Tibial nerve (tissue), 4 donors: ENCODE results near the gene TM9SF4. TPM values are rescaled to one million over a fixed set of nuclear protein-coding genes. Genes with fewer than 3 reads are reported as not detected.
A peak's percentile ranks its signal among the peaks of the same experiment; 100 is the strongest.

Source experiments
- DNase-seq, 2 donors: peaks; one replicate each; pipeline ENCODE4 v3.0.0-alpha.2; 2019; ENCODE audit warnings: low spot score in 2 of 2
- H3K27ac ChIP-seq, 4 donors: fragments of 200-600 bp; sonication (generic) in 3 of 4; one replicate each; pipeline ENCODE4 v1.5.1; 2017 to 2019; ENCODE audit warnings: mild to moderate bottlenecking in 1 of 4
- H3K27me3 ChIP-seq, 2 donors: fragments of 200-600 bp; sonication (generic) in 1 of 2; one replicate each; pipeline versions ENCODE4 v1.5.1 to v1.6.0; 2017 to 2019
- H3K36me3 ChIP-seq, 3 donors: fragments of 200-600 bp; sonication (generic); one replicate each; pipeline ENCODE4 v1.5.1; 2018 to 2019
- H3K4me1 ChIP-seq, 4 donors: fragments of 200-600 bp; sonication (generic) in 3 of 4; one replicate each; pipeline ENCODE4 v1.5.1; 2017 to 2019
- H3K4me3 ChIP-seq, 4 donors: fragments of 200-600 bp; sonication (generic) in 3 of 4; one replicate each; pipeline ENCODE4 v1.5.1; 2017 to 2019; ENCODE audit warnings: mild to moderate bottlenecking in 1 of 4, moderate library complexity in 1 of 4
- H3K9me3 ChIP-seq, 4 donors: fragments of 200-600 bp; sonication (generic) in 3 of 4; one replicate each; pipeline ENCODE4 v1.5.1; 2017 to 2019
- EP300 ChIP-seq, 2 donors: sonication (generic); formaldehyde crosslinking; IDR thresholded peaks; one replicate each; pipeline ENCODE4 v1.6.1; 2017; ENCODE audit warnings: antibody characterized with exemption in 2 of 2, mild to moderate bottlenecking in 1 of 2
- POLR2A ChIP-seq, 2 donors: fragments of 450-650 bp; IDR thresholded peaks; one replicate each; pipeline ENCODE4 v1.6.1; 2017; ENCODE audit warnings: antibody characterized with exemption in 2 of 2, mild to moderate bottlenecking in 2 of 2, moderate library complexity in 2 of 2
- WGBS, 2 donors: methylation state at CpG; one replicate each; pipeline ENCODE4 v1.1.5; 2018; 5-methylcytosine and 5-hydroxymethylcytosine counted together
- total RNA-seq, 4 donors: library from RNA; depleted of rRNA; stranded (reverse); fragments of >200 nt; gene quantifications; one replicate each; pipeline ENCODE4 v1.1.0, GENCODE V29; 2016
- TF ChIP-seq, protein P1 (sequence below), 5 experiments: fragments of 200-600 bp in 3 of 5; fragments of 450-650 bp in 2 of 5; sonication (generic) in 3 of 5; IDR thresholded peaks; one replicate each; pipeline ENCODE4 v1.5.1; 2016 to 2019; ENCODE audit warnings: antibody characterized with exemption in 5 of 5, mild to moderate bottlenecking in 3 of 5, moderate library complexity in 2 of 5

TM9SF4 gene
- total RNA-seq, 4 donors from 2014 or later, result 23.1 to 40.5 (median 28.8) TPM

DNA sequence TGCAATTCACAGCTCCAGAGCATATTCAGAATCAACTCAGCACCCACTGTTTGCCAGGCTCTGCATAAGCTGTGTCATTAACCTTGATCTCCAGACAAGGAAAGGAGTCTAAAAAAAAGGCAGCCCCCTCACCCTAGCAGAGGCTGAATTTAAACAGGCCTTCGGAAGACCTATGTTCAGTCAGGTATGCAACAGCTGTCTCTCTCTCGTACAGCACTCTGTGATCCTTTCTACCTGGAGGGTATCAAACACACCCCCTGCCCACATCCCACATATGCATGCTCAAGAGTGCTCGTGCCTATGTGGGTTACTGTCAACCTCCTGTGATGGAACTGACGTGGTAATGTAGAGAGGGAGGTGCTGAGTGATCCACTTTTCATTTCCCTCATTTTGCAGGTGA lies 89.5 kb downstream of the TM9SF4 start:
- DNase-seq, result no peak
- H3K4me1 ChIP-seq, result peaks cover 0 to 18% (median 8%) of the 10 kb centered on the region in 4 donors
- peaks cover 3 to 77% (median 45%) of the 10 kb centered on the region in 3 donors for H3K36me3 ChIP-seq
- H3K4me3 ChIP-seq, result no peak overlapping the region
- no peaks in the 10 kb centered on the region for H3K27me3 ChIP-seq
- H3K27ac ChIP-seq, result no peak overlapping the region
- no peaks in the 10 kb centered on the region for H3K9me3 ChIP-seq
- 80 to 84% methylated on average over 4 of the region's 4 CpGs for WGBS, 2 donors
- TF ChIP-seq, protein P1, sequence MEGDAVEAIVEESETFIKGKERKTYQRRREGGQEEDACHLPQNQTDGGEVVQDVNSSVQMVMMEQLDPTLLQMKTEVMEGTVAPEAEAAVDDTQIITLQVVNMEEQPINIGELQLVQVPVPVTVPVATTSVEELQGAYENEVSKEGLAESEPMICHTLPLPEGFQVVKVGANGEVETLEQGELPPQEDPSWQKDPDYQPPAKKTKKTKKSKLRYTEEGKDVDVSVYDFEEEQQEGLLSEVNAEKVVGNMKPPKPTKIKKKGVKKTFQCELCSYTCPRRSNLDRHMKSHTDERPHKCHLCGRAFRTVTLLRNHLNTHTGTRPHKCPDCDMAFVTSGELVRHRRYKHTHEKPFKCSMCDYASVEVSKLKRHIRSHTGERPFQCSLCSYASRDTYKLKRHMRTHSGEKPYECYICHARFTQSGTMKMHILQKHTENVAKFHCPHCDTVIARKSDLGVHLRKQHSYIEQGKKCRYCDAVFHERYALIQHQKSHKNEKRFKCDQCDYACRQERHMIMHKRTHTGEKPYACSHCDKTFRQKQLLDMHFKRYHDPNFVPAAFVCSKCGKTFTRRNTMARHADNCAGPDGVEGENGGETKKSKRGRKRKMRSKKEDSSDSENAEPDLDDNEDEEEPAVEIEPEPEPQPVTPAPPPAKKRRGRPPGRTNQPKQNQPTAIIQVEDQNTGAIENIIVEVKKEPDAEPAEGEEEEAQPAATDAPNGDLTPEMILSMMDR (IDR thresholded peaks at IDR 0.05), result no peak
- TF ChIP-seq POLR2A (IDR thresholded peaks at IDR 0.05) (no peak), EP300 (IDR thresholded peaks at IDR 0.05) (no peak)

DNA sequence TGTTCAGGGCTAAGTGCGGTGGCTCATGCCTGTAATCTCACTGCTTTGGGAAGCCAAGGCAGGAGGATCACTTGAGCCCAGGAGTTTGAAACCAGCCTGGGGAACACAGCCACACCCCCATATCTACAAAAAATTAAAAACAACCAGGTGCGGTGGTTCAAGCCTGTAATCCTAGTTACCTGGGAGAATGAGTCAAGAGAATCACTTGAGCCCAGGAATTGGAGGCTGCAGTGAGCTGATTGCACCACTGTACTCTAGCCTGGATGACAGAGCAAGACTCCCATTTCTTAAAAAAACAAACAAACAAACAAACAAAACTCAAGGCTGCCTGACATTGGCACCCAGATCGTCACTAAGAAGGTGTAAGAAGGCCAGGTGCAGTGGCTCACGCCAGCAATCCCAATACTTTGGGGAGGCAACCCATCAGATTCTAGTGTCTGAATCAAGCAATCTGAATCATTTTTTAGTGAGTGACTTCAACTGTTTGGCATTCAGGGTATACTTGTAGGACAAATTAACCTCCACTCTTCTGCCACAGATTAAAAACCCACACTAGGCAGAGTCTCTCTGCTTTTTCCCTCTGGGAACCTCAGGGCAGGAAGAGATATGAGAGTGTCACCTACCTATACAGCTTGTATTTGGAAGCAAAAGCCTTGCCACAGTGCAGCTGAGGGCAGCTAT lies 91.9 kb downstream of the TM9SF4 start:
- no peaks in the 10 kb centered on the region for H3K9me3 ChIP-seq
- H3K4me3 ChIP-seq, result no peak overlapping the region
- no peak overlapping the region for H3K27ac ChIP-seq
- H3K4me1 ChIP-seq, result peaks cover 0 to 42% (median 29%) of the 10 kb centered on the region in 4 donors
- no peaks in the 10 kb centered on the region for H3K27me3 ChIP-seq
- TF ChIP-seq, protein P1 (IDR thresholded peaks at IDR 0.05), result no peak
- TF ChIP-seq POLR2A (IDR thresholded peaks at IDR 0.05) (no peak), EP300 (IDR thresholded peaks at IDR 0.05) (no peak)
- peaks cover 3 to 55% (median 33%) of the 10 kb centered on the region in 3 donors for H3K36me3 ChIP-seq
- 85 to 95% methylated on average over 4 of the region's 4 CpGs for WGBS, 2 donors
- no peak for DNase-seq

DNA sequence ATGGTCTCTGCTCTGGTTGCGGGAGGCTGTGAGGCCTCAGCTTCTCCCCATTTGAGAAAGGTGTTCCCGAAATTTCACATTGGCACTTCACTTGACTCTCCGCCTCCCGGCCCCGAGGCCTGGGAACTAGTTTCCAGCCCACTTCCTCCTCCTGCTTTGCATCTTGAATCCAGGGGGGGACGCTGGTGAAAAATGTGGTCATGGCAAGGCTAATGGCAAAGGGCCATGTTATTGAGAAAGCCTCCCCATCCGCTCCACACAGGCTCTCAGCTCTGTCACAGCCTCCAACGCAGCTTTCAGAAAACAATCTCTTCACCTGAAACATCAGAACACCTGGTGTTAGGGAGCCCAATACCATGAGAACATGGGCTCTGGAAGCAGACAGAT lies 92.5 kb downstream of the TM9SF4 start:
- H3K36me3 ChIP-seq, result peaks cover 3 to 50% (median 27%) of the 10 kb centered on the region in 3 donors
- no peaks in the 10 kb centered on the region for H3K27me3 ChIP-seq
- H3K27ac ChIP-seq, result peak overlapping the region in 1 of 4 donors; percentile 38
- WGBS, 2 donors, result 72 to 84% methylated on average over 8 of the region's 8 CpGs
- no peak for DNase-seq
- TF ChIP-seq EP300 (IDR thresholded peaks at IDR 0.05), result no peak
- TF ChIP-seq, protein P1 (IDR thresholded peaks at IDR 0.05), result no peak
- no peak for TF ChIP-seq POLR2A (IDR thresholded peaks at IDR 0.05)
- H3K4me3 ChIP-seq, result no peak overlapping the region
- H3K9me3 ChIP-seq, result no peaks in the 10 kb centered on the region
- H3K4me1 ChIP-seq, result peaks cover 0 to 48% (median 34%) of the 10 kb centered on the region in 4 donors

DNA sequence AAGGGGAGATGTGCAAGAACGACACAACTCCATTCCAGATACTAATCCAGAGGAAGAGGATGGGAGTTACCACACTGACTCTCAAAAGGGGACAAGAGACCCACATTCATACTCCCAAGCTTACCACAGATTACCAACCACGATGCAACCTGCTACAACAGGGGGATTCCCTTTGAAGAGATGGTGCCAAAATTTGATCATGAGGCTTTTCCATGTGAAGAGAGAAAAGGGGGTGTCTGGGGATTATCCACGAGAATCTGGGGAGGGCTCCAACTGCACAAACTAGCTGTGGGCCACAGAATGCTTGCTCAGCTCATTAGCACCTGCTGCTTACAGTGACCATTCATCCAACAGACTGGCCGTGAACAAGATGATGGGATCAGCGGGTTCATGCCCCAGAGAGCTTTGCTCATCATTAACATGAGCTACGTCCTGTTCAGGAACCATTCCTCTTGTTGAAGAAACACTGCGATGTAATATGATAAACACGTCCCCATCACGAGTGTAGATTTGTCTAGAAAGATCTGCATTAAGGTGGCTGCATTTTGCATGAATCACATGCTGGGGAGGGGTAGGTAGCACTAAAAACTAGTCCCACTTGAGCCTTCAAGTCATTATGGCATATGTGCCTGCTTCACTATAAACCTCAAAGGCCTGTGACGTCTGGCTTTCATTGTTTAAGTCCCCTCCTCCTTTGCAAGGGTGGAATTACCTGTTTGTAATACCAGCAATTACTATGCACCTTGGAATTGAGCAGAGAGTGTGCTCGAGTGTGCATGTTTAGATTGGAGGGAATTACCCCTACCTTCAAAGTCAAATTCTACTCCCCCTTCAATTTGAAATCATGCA lies 94.1 kb downstream of the TM9SF4 start:
- DNase-seq, result no peak
- TF ChIP-seq, protein P1 (IDR thresholded peaks at IDR 0.05), result no peak
- TF ChIP-seq EP300 (IDR thresholded peaks at IDR 0.05) (no peak), POLR2A (IDR thresholded peaks at IDR 0.05) (no peak)
- Histone ChIP-seq H3K36me3 (peaks cover 3 to 35% (median 21%) of the 10 kb centered on the region in 3 donors), H3K4me1 (peaks cover 0 to 56% (median 35%) of the 10 kb centered on the region in 4 donors), H3K27ac (peak overlapping the region in 2 of 4 donors; percentile 38 to 92), H3K4me3 (no peak overlapping the region), H3K27me3 (no peaks in the 10 kb centered on the region), H3K9me3 (no peaks in the 10 kb centered on the region)
- WGBS, 2 donors, result 44 to 62% methylated on average over 11 of the region's 11 CpGs
